WTC11 (cell line): Measurements from ENCODE around the gene SLC30A5. TPM values are rescaled to one million over a fixed set of nuclear protein-coding genes. Genes with fewer than 3 reads are reported as not detected.

Source experiments
- ATAC-seq: fragments of 200-7000 bp; cut with Tn5 transposase; 2 replicates; pipeline ENCODE4 v1.10.0; 2021; ENCODE audit warnings: mild to moderate bottlenecking, moderate library complexity
- CTCF ChIA-PET: fragments of 300-600 bp; sonication (Branson Sonifier 250); formaldehyde crosslinking; loops from one replicate; lab custom pipeline; 2021; ENCODE audit warnings: antibody characterized with exemption; lab: Charles Lee
- POLR2A ChIA-PET: fragments of 350-600 bp; sonication (Branson Sonifier 250); formaldehyde crosslinking; loops from one replicate; lab custom pipeline; 2021; ENCODE audit warnings: antibody characterized with exemption; lab: Charles Lee
- DNase-seq: peaks from one replicate; pipeline ENCODE4 v3.0.0; 2021; ENCODE audit warnings: low spot score
- H3K27ac Mint-ChIP-seq: 2 replicates; pipeline ENCODE4 v1.8.0; 2021; ENCODE audit warnings: mixed read lengths
- H3K27me3 Mint-ChIP-seq: 2 replicates; pipeline ENCODE4 v1.8.0; 2021; ENCODE audit warnings: low read depth, mild to moderate bottlenecking, moderate library complexity, mixed read lengths
- H3K36me3 Mint-ChIP-seq: 2 replicates; pipeline ENCODE4 v1.8.0; 2021; ENCODE audit warnings: mixed read lengths
- H3K4me1 Mint-ChIP-seq: 2 replicates; pipeline ENCODE4 v1.8.0; 2022; ENCODE audit warnings: mixed read lengths
- H3K4me3 Mint-ChIP-seq: 2 replicates; pipeline ENCODE4 v1.8.0; 2021; ENCODE audit warnings: mild to moderate bottlenecking, moderate library complexity, mixed read lengths
- H3K9me3 Mint-ChIP-seq: 2 replicates; pipeline ENCODE4 v1.8.0; 2021; ENCODE audit warnings: mixed read lengths
- ARID4B ChIP-seq: sonication (generic); formaldehyde crosslinking; IDR thresholded peaks from 2 replicates; pipeline ENCODE4 v1.8.0; 2023; ENCODE audit warnings: missing genetic modification reagents, mild to moderate bottlenecking, borderline replicate concordance
- ATF1 ChIP-seq: sonication (generic); formaldehyde crosslinking; IDR thresholded peaks from 2 replicates; pipeline ENCODE4 v1.8.1; 2023; ENCODE audit warnings: mild to moderate bottlenecking, moderate library complexity, missing genetic modification reagents
- ATF3 ChIP-seq: sonication (generic); formaldehyde crosslinking; conservative IDR thresholded peaks from 2 replicates; pipeline ENCODE4 v1.8.1; 2022; ENCODE audit warnings: mild to moderate bottlenecking, missing genetic modification reagents
- CREB1 ChIP-seq: sonication (generic); formaldehyde crosslinking; IDR thresholded peaks from 2 replicates; pipeline ENCODE4 v1.8.0; 2023; ENCODE audit warnings: mild to moderate bottlenecking, missing genetic modification reagents
- E2F1 ChIP-seq: sonication (generic); formaldehyde crosslinking; IDR thresholded peaks from 2 replicates; pipeline ENCODE4 v1.8.0; 2022; ENCODE audit warnings: mild to moderate bottlenecking, missing genetic modification reagents
- E2F5 ChIP-seq: sonication (generic); formaldehyde crosslinking; IDR thresholded peaks from 2 replicates; pipeline ENCODE4 v1.8.1; 2022; ENCODE audit warnings: mild to moderate bottlenecking, moderate library complexity, missing genetic modification reagents
- ELF4 ChIP-seq: sonication (generic); formaldehyde crosslinking; IDR thresholded peaks from 2 replicates; pipeline ENCODE4 v1.8.1; 2022; ENCODE audit warnings: low read depth, mild to moderate bottlenecking, moderate library complexity, missing genetic modification reagents
- EMX1 ChIP-seq: fragments of 250-450 bp; sonication (Bioruptor Pico); IDR thresholded peaks from 2 replicates; pipeline ENCODE4 v1.8.0; 2021; ENCODE audit warnings: mild to moderate bottlenecking
- KAT7 ChIP-seq: sonication (generic); formaldehyde crosslinking; IDR thresholded peaks from 2 replicates; pipeline ENCODE4 v1.8.1; 2023; ENCODE audit warnings: missing genetic modification reagents, mild to moderate bottlenecking, borderline replicate concordance
- MXD4 ChIP-seq: fragments of 250-450 bp; sonication (Bioruptor Pico); IDR thresholded peaks from 2 replicates; pipeline ENCODE4 v1.8.0; 2021; ENCODE audit warnings: mild to moderate bottlenecking, moderate library complexity, borderline replicate concordance
- NFE2L1 ChIP-seq: sonication (generic); formaldehyde crosslinking; IDR thresholded peaks from 2 replicates; pipeline ENCODE4 v1.8.1; 2023; ENCODE audit warnings: missing genetic modification reagents
- NFYB ChIP-seq: sonication (generic); formaldehyde crosslinking; conservative IDR thresholded peaks from 2 replicates; pipeline ENCODE4 v1.8.0; 2022; ENCODE audit warnings: low read depth, missing genetic modification reagents
- NR1H2 ChIP-seq: sonication (generic); formaldehyde crosslinking; IDR thresholded peaks from 2 replicates; pipeline ENCODE4 v1.9.0; 2021; ENCODE audit warnings: mild to moderate bottlenecking, moderate library complexity, missing genetic modification reagents
- PRDM15 ChIP-seq: sonication (generic); formaldehyde crosslinking; IDR thresholded peaks from 2 replicates; pipeline ENCODE4 v1.8.0; 2022; ENCODE audit warnings: missing genetic modification reagents
- STAT6 ChIP-seq: sonication (generic); formaldehyde crosslinking; conservative IDR thresholded peaks from 2 replicates; pipeline ENCODE4 v1.8.1; 2023; ENCODE audit warnings: mild to moderate bottlenecking, low read depth, missing genetic modification reagents, moderate library complexity
- ZNF263 ChIP-seq: sonication (generic); formaldehyde crosslinking; IDR thresholded peaks from 2 replicates; pipeline ENCODE4 v1.8.1; 2022; ENCODE audit warnings: low read depth, mild to moderate bottlenecking, moderate library complexity, missing genetic modification reagents
- ZNF317 ChIP-seq: sonication (generic); formaldehyde crosslinking; IDR thresholded peaks from 2 replicates; pipeline ENCODE4 v1.8.1; 2023; ENCODE audit warnings: low read depth, mild to moderate bottlenecking, moderate library complexity, missing genetic modification reagents, borderline replicate concordance
- total RNA-seq: library from RNA; stranded (reverse); gene quantifications from 3 replicates; pipeline ENCODE4 v1.2.3, GENCODE V29; 2021

The SLC30A5 gene
- total RNA-seq, 1 experiment from 2014 or later, result 34.1 TPM

GRCh38 chr5:69134126-69134525 is 40.3 kb downstream of the SLC30A5 start (continued):
- no peak for TF ChIP-seq STAT6 (CRISPR knock-in tag)
- no peak for TF ChIP-seq ELF4
- no peak for TF ChIP-seq EMX1 (CRISPR knock-in tag)
- TF ChIP-seq ATF1 (CRISPR knock-in tag), result no peak
- no peak for TF ChIP-seq NFE2L1 (CRISPR knock-in tag)

GRCh38 chr5:69136293-69136692 is 42.5 kb downstream of the SLC30A5 start:
- CTCF ChIA-PET, result interaction anchor here (0.5 kb wide), 1 partner anchor 465 kb away, joined by 3 read pairs; no protein-coding TSS in a partner anchor

More at GRCh38 chr5:69136293-69136692, 42.5 kb downstream of the SLC30A5 start:
- TF ChIP-seq ATF3, result no peak
- TF ChIP-seq ARID4B (CRISPR knock-in tag), result no peak
- no peak for TF ChIP-seq MXD4
- TF ChIP-seq KAT7, result no peak
- no peak for TF ChIP-seq ZNF317 (CRISPR knock-in tag)
- no peak for TF ChIP-seq E2F5 (CRISPR knock-in tag)
- TF ChIP-seq CREB1 (CRISPR knock-in tag), result no peak
- TF ChIP-seq PRDM15 (CRISPR knock-in tag), result no peak
- TF ChIP-seq NFYB, result no peak
- no peak for TF ChIP-seq ZNF263 (CRISPR knock-in tag)
- no peak for TF ChIP-seq NR1H2 (CRISPR knock-in tag)
- TF ChIP-seq ATF1 (CRISPR knock-in tag), result no peak
- no peak for TF ChIP-seq E2F1 (CRISPR knock-in tag)
- peaks cover 14% of the 10 kb centered on the region for H3K9me3 Mint-ChIP-seq
- no peak overlapping the region for H3K4me3 Mint-ChIP-seq
- peaks cover 10% of the 10 kb centered on the region for H3K4me1 Mint-ChIP-seq
- ATAC-seq, result no peak; the same call in 1 of the 2 replicates
- peak overlapping the region; percentile 70 for H3K27ac Mint-ChIP-seq
- no peaks in the 10 kb centered on the region for H3K27me3 Mint-ChIP-seq
- DNase-seq, result no peak
- no peaks in the 10 kb centered on the region for H3K36me3 Mint-ChIP-seq
- POLR2A ChIA-PET, result no interaction called here
